Measurements from ENCODE around the gene ASIC4. TPM values are rescaled to one million over a fixed set of nuclear protein-coding genes. Genes with fewer than 3 reads are reported as not detected.

The ASIC4 gene
- total and polyA plus RNA-seq, 2 of the 13 experiments (the other 11 are each of a cell fraction or from before 2014, with no cell fraction given): 0.03 TPM; not detected in 1

GRCh38 chr2:219541611-219542180, 27.4 kb downstream of the ASIC4 start (continued):
- TF ChIP-seq ZNF639 (CRISPR knock-in tag; conservative IDR thresholded peaks at IDR 0.05) (0 out of 2 replicates have a peak, but pooled peaks have one; percentile 41), PHF20 (CRISPR knock-in tag; IDR thresholded peaks at IDR 0.05) (peak; percentile 57; the same call in 1 of the 2 replicates), RARG (CRISPR knock-in tag; IDR thresholded peaks at IDR 0.05; ENCODE audit: low read depth) (no peak), ZNF761 (CRISPR knock-in tag; conservative IDR thresholded peaks at IDR 0.05) (peak; percentile 92; the same call in 1 of the 2 replicates), ZNF276 (CRISPR knock-in tag; IDR thresholded peaks at IDR 0.05; ENCODE audit: low read depth) (peak; percentile 84), FOXO4 (CRISPR knock-in tag; conservative IDR thresholded peaks at IDR 0.05) (no peak), ZNF580 (CRISPR knock-in tag; IDR thresholded peaks at IDR 0.05; ENCODE audit: borderline replicate concordance, low read depth) (peak; percentile 54; the same call in 1 of the 2 replicates), TRIM24 (CRISPR knock-in tag; IDR thresholded peaks at IDR 0.05) (no peak), ZBTB44 (CRISPR knock-in tag; IDR thresholded peaks at IDR 0.05) (no peak), TFAP4 (IDR thresholded peaks at IDR 0.05; ENCODE audit: borderline replicate concordance, low read depth) (peak; percentile 84), ZNF569 (CRISPR knock-in tag; IDR thresholded peaks at IDR 0.05; ENCODE audit: borderline replicate concordance) (0 out of 2 replicates have a peak, but pooled peaks have one; percentile 24), ATF4 (CRISPR knock-in tag; IDR thresholded peaks at IDR 0.05) (peak in 1 of 2 experiments; percentile 30; a peak in 1 of 4 replicates), SAP130 (CRISPR knock-in tag; IDR thresholded peaks at IDR 0.05; ENCODE audit: low read depth) (peak; percentile 91), ARNT2 (CRISPR knock-in tag; IDR thresholded peaks at IDR 0.05; ENCODE audit: low read depth) (0 out of 2 replicates have a peak, but pooled peaks have one; percentile 41), KLF13 (CRISPR knock-in tag; IDR thresholded peaks at IDR 0.05) (peak; percentile 51; the same call in 1 of the 2 replicates), SIX1 (CRISPR knock-in tag; IDR thresholded peaks at IDR 0.05; ENCODE audit: borderline replicate concordance) (no peak), ZNF263 (CRISPR knock-in tag; IDR thresholded peaks at IDR 0.05) (0 out of 2 replicates have a peak, but pooled peaks have one; percentile 43), ZZZ3 (CRISPR knock-in tag; IDR thresholded peaks at IDR 0.05; ENCODE audit: borderline replicate concordance) (peak; percentile 88), SRF (IDR thresholded peaks at IDR 0.05; ENCODE audit: low read depth, low read length) (no peak), IKZF1 (IDR thresholded peaks at IDR 0.05) (no peak), ZNF564 (CRISPR knock-in tag; IDR thresholded peaks at IDR 0.05) (peak; percentile 21; the same call in 1 of the 2 replicates)

All from HepG2 (cell line).